ENCODE data around the gene EFTUD2. TPM values are rescaled to one million over a fixed set of nuclear protein-coding genes. Genes with fewer than 3 reads are reported as not detected.

EFTUD2 gene
- total RNA-seq, 3 donors from 2014 or later (not counting 1 experiment from before 2014, with no cell fraction given) = 135 to 178 (median 164) TPM

DNA sequence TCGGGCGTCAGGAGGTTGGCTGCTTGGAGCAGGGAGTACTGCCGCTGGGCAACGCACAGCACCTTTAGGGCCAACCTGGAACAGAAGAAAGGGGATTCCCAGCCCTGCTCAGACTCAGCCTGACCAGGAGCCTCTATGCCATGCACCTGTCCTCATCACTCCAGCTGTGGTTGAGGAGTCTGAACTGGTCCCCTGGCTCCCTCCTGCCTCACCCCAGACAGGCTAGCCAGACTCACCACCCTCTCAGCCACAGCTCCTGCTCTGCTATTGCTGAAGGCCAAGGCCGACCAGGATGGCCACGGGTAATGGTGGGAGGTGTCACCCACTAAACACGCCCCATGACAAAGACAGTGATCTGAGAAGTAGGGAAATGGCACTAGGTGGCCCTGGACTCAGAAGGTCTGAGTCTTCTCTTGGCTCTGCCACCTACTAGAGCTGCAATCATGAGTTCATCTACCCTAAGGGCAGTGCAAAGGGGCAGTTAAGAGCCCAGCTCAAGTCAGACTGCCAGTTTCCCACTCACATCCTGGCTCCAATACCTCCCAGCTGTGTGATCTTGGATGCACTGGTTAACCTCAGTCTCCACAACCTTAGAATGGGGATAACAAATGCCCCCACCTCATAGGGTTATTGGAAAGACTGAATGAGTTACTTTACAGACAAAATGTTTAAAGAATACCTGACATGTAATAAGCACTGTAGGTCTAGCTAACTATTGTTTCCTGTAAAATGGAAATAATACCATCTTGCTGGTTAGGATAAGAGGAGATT lies 29.9 kb upstream of the EFTUD2 start:
- H3K4me3 ChIP-seq (ENCODE audit: low read length) = no peak overlapping the region
- H3K27me3 Mint-ChIP-seq (ENCODE audit: low read depth in 2 of 2) = no peaks in the 10 kb centered on the region
- DNase-seq = no peak
- no peak overlapping the region for H3K27ac ChIP-seq (ENCODE audit: low read length)
- no peak for ATAC-seq
- no peaks in the 10 kb centered on the region for H3K27me3 ChIP-seq (ENCODE audit: control insufficient read depth, insufficient read depth, low read length)
- 91% methylated on average over 7 of the region's 7 CpGs for WGBS (ENCODE audit: insufficient coverage)
- H3K9me3 Mint-ChIP-seq = no peaks in the 10 kb centered on the region
- TF ChIP-seq CTCF (IDR thresholded peaks at IDR 0.05) = no peak
- no peak overlapping the region for H3K4me3 Mint-ChIP-seq
- no peaks in the 10 kb centered on the region for H3K36me3 ChIP-seq (ENCODE audit: control insufficient read depth, insufficient read depth, low read length)
- H3K27ac Mint-ChIP-seq = no peak overlapping the region
- H3K9me3 ChIP-seq (ENCODE audit: control insufficient read depth, insufficient read depth, low read length) = no peaks in the 10 kb centered on the region
- H3K4me1 ChIP-seq (ENCODE audit: control insufficient read depth, insufficient read depth, low read length) = no peaks in the 10 kb centered on the region
- intact Hi-C loops (cut with micrococcal nuclease) = no loop called here
- H3K36me3 Mint-ChIP-seq = no peaks in the 10 kb centered on the region
- H3K4me1 Mint-ChIP-seq = no peaks in the 10 kb centered on the region

GRCh38 chr17:44928136-44928535 lies 28.9 kb upstream of the EFTUD2 start:
- no peaks in the 10 kb centered on the region for H3K4me1 Mint-ChIP-seq
- WGBS (ENCODE audit: insufficient coverage) = 97% methylated on average over 15 of the region's 15 CpGs
- Histone ChIP-seq H3K36me3 (ENCODE audit: control insufficient read depth, insufficient read depth, low read length) (no peaks in the 10 kb centered on the region), H3K27me3 (ENCODE audit: control insufficient read depth, insufficient read depth, low read length) (no peaks in the 10 kb centered on the region), H3K27ac (ENCODE audit: low read length) (no peak overlapping the region), H3K4me1 (ENCODE audit: control insufficient read depth, insufficient read depth, low read length) (no peaks in the 10 kb centered on the region), H3K4me3 (ENCODE audit: low read length) (no peak overlapping the region), H3K9me3 (ENCODE audit: control insufficient read depth, insufficient read depth, low read length) (no peaks in the 10 kb centered on the region)
- DNase-seq = no peak
- no peak for ATAC-seq
- H3K4me3 Mint-ChIP-seq = no peak overlapping the region
- no peaks in the 10 kb centered on the region for H3K36me3 Mint-ChIP-seq
- no peaks in the 10 kb centered on the region for H3K27me3 Mint-ChIP-seq (ENCODE audit: low read depth in 2 of 2)
- no peak for TF ChIP-seq CTCF (IDR thresholded peaks at IDR 0.05)
- intact Hi-C loops (cut with micrococcal nuclease) = no loop called here
- H3K9me3 Mint-ChIP-seq = no peaks in the 10 kb centered on the region
- no peak overlapping the region for H3K27ac Mint-ChIP-seq

- Mint-ChIP-seq H3K36me3 (no peaks in the 10 kb centered on the region), H3K4me1 (no peaks in the 10 kb centered on the region), H3K27ac (no peak overlapping the region), H3K9me3 (no peaks in the 10 kb centered on the region), H3K4me3 (no peak overlapping the region), H3K27me3 (ENCODE audit: low read depth in 2 of 2) (no peaks in the 10 kb centered on the region)
- no peak for DNase-seq
- intact Hi-C loops (cut with micrococcal nuclease) = no loop called here
- TF ChIP-seq CTCF (IDR thresholded peaks at IDR 0.05) = no peak
- WGBS (ENCODE audit: insufficient coverage) = 97% methylated on average over 3 of the region's 3 CpGs
- Histone ChIP-seq H3K27me3 (ENCODE audit: control insufficient read depth, insufficient read depth, low read length) (no peaks in the 10 kb centered on the region), H3K36me3 (ENCODE audit: control insufficient read depth, insufficient read depth, low read length) (no peaks in the 10 kb centered on the region), H3K4me3 (ENCODE audit: low read length) (no peak overlapping the region), H3K4me1 (ENCODE audit: control insufficient read depth, insufficient read depth, low read length) (no peaks in the 10 kb centered on the region), H3K9me3 (ENCODE audit: control insufficient read depth, insufficient read depth, low read length) (no peaks in the 10 kb centered on the region), H3K27ac (ENCODE audit: low read length) (no peak overlapping the region)
- no peak for ATAC-seq
These were observed 28.5 kb upstream of the EFTUD2 start for GRCh38 chr17:44927696-44928095.

Measured in natural killer cell (primary cell).